Mammary epithelial cell (primary cell): ENCODE measurements around the gene WDR46.

Experiments
- CTCF ChIP-seq, 2 donors: IDR thresholded peaks in 1 of 2; conservative IDR thresholded peaks in 1 of 2; 2 replicates each; pipeline ENCODE4 v1.5.1; 2011 to 2012; ENCODE audit warnings: inconsistent platforms in 2 of 2, low read length in 2 of 2, mild to moderate bottlenecking in 2 of 2, control low read depth in 1 of 2, low read depth in 1 of 2; ENCODE audit not compliant: insufficient read depth in 1 of 2; ENCODE audit errors: extremely low read depth in 1 of 2
- EZH2 ChIP-seq: IDR thresholded peaks from 2 replicates; pipeline ENCODE4 v1.6.1; 2012; ENCODE audit warnings: low read length, inconsistent platforms, borderline replicate concordance

GRCh38 chr6:33251395-33252012, 37.5 kb downstream of the WDR46 start:
- TF ChIP-seq CTCF (conservative IDR thresholded peaks at IDR 0.05 in 1 of 2, IDR thresholded peaks at IDR 0.05 in 1 of 2; ENCODE audit: extremely low read depth in 1 of 2, insufficient read depth in 1 of 2, low read depth in 1 of 2, low read length in 2 of 2) (no peak), EZH2 (no peak)
